GM12873 (cell line): Measurements from ENCODE around the gene TNRC6C.

Experiments used
- CTCF ChIP-seq: IDR thresholded peaks from 2 replicates; pipeline ENCODE4 v1.5.1; 2012; ENCODE audit warnings: low read depth, mild to moderate bottlenecking, moderate library complexity, low read length, control low read depth; ENCODE audit not compliant: insufficient read depth; ENCODE audit errors: missing control alignments

TNRC6C gene

GRCh38 chr17:77957857-77958715 is at the start of gene TNRC6C:
Gene TNRC6C, plus strand, starts transcription at chr17:77958703. Its CDS starts 45,504 bp downstream, at chr17:78004207.
- TF ChIP-seq CTCF = peak; percentile 12

GRCh38 chr17:77909236-77909635 is 49.3 kb upstream of the TNRC6C start:
- TF ChIP-seq CTCF = no peak

- no peak for TF ChIP-seq CTCF
Observed at GRCh38 chr17:77909816-77910215, 48.7 kb upstream of the TNRC6C start.

- TF ChIP-seq CTCF = no peak
Observed at GRCh38 chr17:77914385-77915254, 43.9 kb upstream of the TNRC6C start.

- TF ChIP-seq CTCF = no peak
Observed at GRCh38 chr17:77915594-77916021, 42.9 kb upstream of the TNRC6C start.

GRCh38 chr17:77916264-77916663 is 42.2 kb upstream of the TNRC6C start:
- TF ChIP-seq CTCF = no peak
